GM12878 (cell line): ENCODE measurements around the gene NEK11. TPM values are rescaled to one million over a fixed set of nuclear protein-coding genes. Genes with fewer than 3 reads are reported as not detected.

Source experiments
- ATAC-seq: fragments of 200-7000 bp; cut with Tn5 transposase; 3 replicates; pipeline ENCODE4 v1.9.1; 2020; ENCODE audit warnings: mild to moderate bottlenecking, moderate library complexity
- BruUV-seq: library from RNA; stranded (reverse); fragments of 400-500 nt; replicated peaks from 2 replicates; lab custom pipeline; 2021; lab: Mats Ljungman, UMichigan
- CTCF ChIA-PET: fragments of 300-600 bp; sonication (Branson Sonifier 250); formaldehyde crosslinking; extraction: SDS; loops from one replicate; lab custom pipeline; 2021; ENCODE audit warnings: inconsistent platforms; lab: Yijun Ruan, JAX
- POLR2A ChIA-PET: fragments of 350-600 bp; formaldehyde crosslinking; extraction: SDS; loops from one replicate; lab custom pipeline; 2021; ENCODE audit warnings: inconsistent platforms; lab: Charles Lee
- RAD21 ChIA-PET: fragments of 300-600 bp; sonication (Branson Sonifier 250); formaldehyde crosslinking; loops from one replicate; lab custom pipeline; 2023; ENCODE audit warnings: antibody characterized with exemption; ENCODE audit not compliant: unreplicated experiment; lab: Charles Lee
- SMC1A ChIA-PET: fragments of 300-600 bp; sonication (Branson Sonifier 250); formaldehyde crosslinking; loops from one replicate; lab custom pipeline; 2023; ENCODE audit not compliant: unreplicated experiment, uncharacterized antibody; lab: Charles Lee
- DNase-seq: peaks from one replicate; pipeline ENCODE4 v3.0.0-alpha.2; 2011; ENCODE audit warnings: low read depth, low spot score
- FAIRE-seq: peaks from 3 replicates; lab custom pipeline; 2011; peaks lifted over from hg19 to GRCh38; lab: Jason Lieb, UNC
- H2AFZ ChIP-seq: 2 replicates; pipeline ENCODE4 v1.6.0; 2011; ENCODE audit warnings: low read depth, low read length, control low read depth; ENCODE audit not compliant: control insufficient read depth
- H3K27ac ChIP-seq: 2 replicates; pipeline ENCODE4 v1.5.1; 2011; ENCODE audit warnings: control low read depth; ENCODE audit not compliant: control insufficient read depth, insufficient read depth
- H3K27me3 ChIP-seq, 2 experiments: replicated peaks in 1 of 2; 2 replicates each; pipeline versions ENCODE4 v1.6.0 to v1.6.1; 2011; ENCODE audit warnings: low read length in 1 of 2; ENCODE audit not compliant: control insufficient read depth in 2 of 2, insufficient read depth in 2 of 2
- H3K36me3 ChIP-seq, 2 experiments: 2 replicates each; pipeline ENCODE4 v1.5.1; 2011; ENCODE audit warnings: low read length in 1 of 2; ENCODE audit not compliant: control insufficient read depth in 2 of 2, insufficient read depth in 2 of 2
- H3K4me1 ChIP-seq: 2 replicates; pipeline ENCODE4 v1.6.1; 2011; ENCODE audit warnings: mild to moderate bottlenecking, low read length, moderate library complexity, mixed read lengths; ENCODE audit not compliant: control insufficient read depth, insufficient read depth
- H3K4me2 ChIP-seq: 2 replicates; pipeline ENCODE4 v1.6.0; 2011; ENCODE audit warnings: control low read depth; ENCODE audit not compliant: control insufficient read depth, insufficient read depth
- H3K4me3 ChIP-seq: fragments of 200-600 bp; sonication (generic); 2 replicates; pipeline ENCODE4 v1.5.1; 2016
- H3K79me2 ChIP-seq: 2 replicates; pipeline ENCODE4 v1.6.0; 2011; ENCODE audit warnings: low read length; ENCODE audit not compliant: control insufficient read depth, insufficient read depth
- H3K9ac ChIP-seq: 2 replicates; pipeline ENCODE4 v1.8.0; 2011; ENCODE audit warnings: low read length, control low read depth, mixed read lengths; ENCODE audit not compliant: control insufficient read depth, insufficient read depth
- H3K9me3 ChIP-seq: replicated peaks from 3 replicates; pipeline ENCODE4 v1.5.1; 2011; ENCODE audit warnings: mild to moderate bottlenecking, low read length; ENCODE audit not compliant: control insufficient read depth, insufficient read depth
- H4K20me1 ChIP-seq: 2 replicates; pipeline ENCODE4 v1.6.0; 2011; ENCODE audit not compliant: control insufficient read depth, insufficient read depth
- BACH1 ChIP-seq: fragments of 450-650 bp; IDR thresholded peaks from 2 replicates; pipeline ENCODE4 v1.6.1; 2017; ENCODE audit warnings: mild to moderate bottlenecking, borderline replicate concordance
- BMI1 ChIP-seq: fragments of 450-650 bp; IDR thresholded peaks from 2 replicates; pipeline ENCODE4 v1.6.1; 2016; ENCODE audit warnings: mild to moderate bottlenecking, moderate library complexity, borderline replicate concordance
- CEBPB ChIP-seq, 2 experiments: fragments of 150-350 bp in 1 of 2; IDR thresholded peaks; 2 replicates each; pipeline ENCODE4 v1.6.1; 2012 to 2014; ENCODE audit warnings: low read depth in 2 of 2, low read length in 2 of 2, borderline replicate concordance in 1 of 2, inconsistent platforms in 1 of 2
- CHD1 ChIP-seq: IDR thresholded peaks from 2 replicates; pipeline ENCODE4 v1.6.1; 2012; ENCODE audit warnings: low read depth, low read length, improper control_type of control experiment
- CTCF ChIP-seq, 3 experiments: IDR thresholded peaks in 2 of 3; conservative IDR thresholded peaks in 1 of 3; 2 replicates each; pipeline ENCODE4 v1.5.1; 2011; ENCODE audit warnings: low read depth in 3 of 3, low read length in 3 of 3, mild to moderate bottlenecking in 3 of 3, control low read depth in 2 of 3, moderate library complexity in 2 of 3, inconsistent platforms in 1 of 3, mixed read lengths in 1 of 3; ENCODE audit not compliant: control insufficient read depth in 2 of 3, insufficient read depth in 1 of 3; ENCODE audit errors: extremely low read depth in 1 of 3
- LARP7 ChIP-seq: fragments of 450-650 bp; IDR thresholded peaks from 2 replicates; pipeline ENCODE4 v1.6.1; 2017; ENCODE audit warnings: mild to moderate bottlenecking
- MEF2A ChIP-seq: IDR thresholded peaks from 2 replicates; pipeline ENCODE4 v1.6.1; 2011; ENCODE audit warnings: low read depth, mild to moderate bottlenecking, low read length, moderate library complexity; ENCODE audit not compliant: insufficient read depth
- NFYB ChIP-seq: IDR thresholded peaks from 2 replicates; pipeline ENCODE4 v1.6.1; 2011; ENCODE audit warnings: low read depth, mild to moderate bottlenecking, low read length, improper control_type of control experiment, moderate library complexity; ENCODE audit not compliant: insufficient read depth
- POU2F2 ChIP-seq: IDR thresholded peaks from 3 replicates; pipeline ENCODE4 v1.6.1; 2011; ENCODE audit warnings: low read depth, mild to moderate bottlenecking, low read length, borderline replicate concordance
- RELA ChIP-seq: fragments of 450-650 bp; IDR thresholded peaks from 2 replicates; pipeline ENCODE4 v1.8.0; 2014; ENCODE audit warnings: borderline replicate concordance; ENCODE audit not compliant: partially characterized antibody
- ZSCAN29 ChIP-seq: fragments of 450-650 bp; IDR thresholded peaks from 2 replicates; pipeline ENCODE4 v1.6.1; 2017; ENCODE audit warnings: mild to moderate bottlenecking, moderate library complexity
- WGBS: methylation state at CpG from one replicate; pipeline ENCODE4 v1.1.6; 2016; ENCODE audit warnings: low lambda C conversion rate; ENCODE audit not compliant: insufficient replicate concordance, insufficient coverage; ENCODE audit errors: missing lambda C conversion rate; 5-methylcytosine and 5-hydroxymethylcytosine counted together
- in situ Hi-C: fragments of 300-500 bp; cut with MboI; formaldehyde crosslinking; loops from 9 replicates; pipeline ENCODE4 v1.14.3; 2018; ENCODE audit warnings: mixed read lengths
- intact Hi-C: fragments of 100-400 bp; cut with micrococcal nuclease; formaldehyde crosslinking; loops from one replicate; pipeline ENCODE4 v1.14.2; 2022; ENCODE audit not compliant: unreplicated experiment
- polyA plus RNA-seq, 11 experiments: library from polyadenylated mRNA; depleted of rRNA in 4 of 11; unstranded in 6 of 11; stranded (reverse) in 5 of 11; fragments of >200 nt; fragmentation: Nextera tagmentation in 4 of 11; fragmentation: Illumina TruSeq in 1 of 11; extraction: Ambion mirVana in 4 of 11; extraction: Trizol in 1 of 11; gene quantifications; 1 replicate in 1 of 11; 2 replicates in 10 of 11; pipeline versions ENCODE4 v1.2.1 to v1.2.3, GENCODE V29; 2011 to 2016; ENCODE audit warnings: inconsistent platforms in 2 of 11, missing spikeins in 2 of 11, low read depth in 1 of 11
- total RNA-seq, 4 experiments: library from RNA; depleted of rRNA in 3 of 4; stranded (reverse); fragments of >200 nt in 3 of 4; fragmentation: Illumina TruSeq in 1 of 4; extraction: Trizol in 1 of 4; gene quantifications; 2 replicates each; pipeline versions ENCODE4 v1.2.1 to v1.2.3, GENCODE V29; 2013 to 2021
- TF ChIP-seq, protein P1 (sequence below): IDR thresholded peaks from 2 replicates; pipeline ENCODE4 v1.6.1; 2012; ENCODE audit warnings: mild to moderate bottlenecking, low read depth, low read length

The NEK11 gene
- total and polyA plus RNA-seq, 10 of the 15 experiments (the other 5 are each of a cell fraction or from before 2014, with no cell fraction given) = 0.05 to 0.94 (median 0.36) TPM; not detected in 1

GRCh38 chr3:131283862-131284261 lies 257.2 kb downstream of the NEK11 start:
- no peak for ATAC-seq
- Histone ChIP-seq H3K4me3 (no peak overlapping the region), H3K4me2 (no peak overlapping the region), H3K9me3 (no peaks in the 10 kb centered on the region), H3K9ac (no peak overlapping the region), H3K27me3 (no peaks in the 10 kb centered on the region; a peak in 1 of 4 replicates), H3K79me2 (no peaks in the 10 kb centered on the region), H3K36me3 (no peaks in the 10 kb centered on the region), H4K20me1 (no peaks in the 10 kb centered on the region), H2AFZ (no peak overlapping the region), H3K27ac (no peak overlapping the region), H3K4me1 (no peaks in the 10 kb centered on the region)
- BruUV-seq = no TSS peak
- DNase-seq = no peak
- ChIA-PET CTCF (no interaction called here), SMC1A (no interaction called here), POLR2A (no interaction called here), RAD21 (no interaction called here)
- in situ Hi-C loops (no loop called here), intact Hi-C loops (no loop called here)
- WGBS = 8% methylated on average over 3 of the region's 3 CpGs
- no peak for FAIRE-seq
- TF ChIP-seq NFYB = no peak
- no peak for TF ChIP-seq ZSCAN29
- no peak for TF ChIP-seq BACH1
- no peak for TF ChIP-seq CTCF (IDR thresholded peaks at IDR 0.05 in 2 of 3, conservative IDR thresholded peaks at IDR 0.05 in 1 of 3; ENCODE audit: control insufficient read depth in 2 of 3, extremely low read depth in 1 of 3, insufficient read depth in 1 of 3, low read depth in 3 of 3, low read length in 3 of 3)
- TF ChIP-seq BMI1 = no peak

- in situ Hi-C loops = no loop called here
- WGBS = 0% methylated on average over 1 of the region's 1 CpG
- ChIA-PET CTCF (no interaction called here), RAD21 (no interaction called here), POLR2A (no interaction called here), SMC1A (no interaction called here)
- Histone ChIP-seq H3K9ac (no peak overlapping the region), H3K4me3 (no peak overlapping the region), H3K27me3 (no peaks in the 10 kb centered on the region; a peak in 1 of 4 replicates), H3K79me2 (no peaks in the 10 kb centered on the region), H3K27ac (no peak overlapping the region), H3K9me3 (no peaks in the 10 kb centered on the region), H2AFZ (no peak overlapping the region)
- no peak for ATAC-seq
- intact Hi-C loops = no loop called here
- no TSS peak for BruUV-seq
- TF ChIP-seq MEF2A (no peak), ZSCAN29 (no peak), POU2F2 (no peak), CHD1 (no peak), RELA (no peak), CEBPB (IDR thresholded peaks at IDR 0.05; ENCODE audit: borderline replicate concordance in 1 of 2, low read depth in 2 of 2, low read length in 2 of 2) (no peak), LARP7 (no peak)
- TF ChIP-seq, protein P1, sequence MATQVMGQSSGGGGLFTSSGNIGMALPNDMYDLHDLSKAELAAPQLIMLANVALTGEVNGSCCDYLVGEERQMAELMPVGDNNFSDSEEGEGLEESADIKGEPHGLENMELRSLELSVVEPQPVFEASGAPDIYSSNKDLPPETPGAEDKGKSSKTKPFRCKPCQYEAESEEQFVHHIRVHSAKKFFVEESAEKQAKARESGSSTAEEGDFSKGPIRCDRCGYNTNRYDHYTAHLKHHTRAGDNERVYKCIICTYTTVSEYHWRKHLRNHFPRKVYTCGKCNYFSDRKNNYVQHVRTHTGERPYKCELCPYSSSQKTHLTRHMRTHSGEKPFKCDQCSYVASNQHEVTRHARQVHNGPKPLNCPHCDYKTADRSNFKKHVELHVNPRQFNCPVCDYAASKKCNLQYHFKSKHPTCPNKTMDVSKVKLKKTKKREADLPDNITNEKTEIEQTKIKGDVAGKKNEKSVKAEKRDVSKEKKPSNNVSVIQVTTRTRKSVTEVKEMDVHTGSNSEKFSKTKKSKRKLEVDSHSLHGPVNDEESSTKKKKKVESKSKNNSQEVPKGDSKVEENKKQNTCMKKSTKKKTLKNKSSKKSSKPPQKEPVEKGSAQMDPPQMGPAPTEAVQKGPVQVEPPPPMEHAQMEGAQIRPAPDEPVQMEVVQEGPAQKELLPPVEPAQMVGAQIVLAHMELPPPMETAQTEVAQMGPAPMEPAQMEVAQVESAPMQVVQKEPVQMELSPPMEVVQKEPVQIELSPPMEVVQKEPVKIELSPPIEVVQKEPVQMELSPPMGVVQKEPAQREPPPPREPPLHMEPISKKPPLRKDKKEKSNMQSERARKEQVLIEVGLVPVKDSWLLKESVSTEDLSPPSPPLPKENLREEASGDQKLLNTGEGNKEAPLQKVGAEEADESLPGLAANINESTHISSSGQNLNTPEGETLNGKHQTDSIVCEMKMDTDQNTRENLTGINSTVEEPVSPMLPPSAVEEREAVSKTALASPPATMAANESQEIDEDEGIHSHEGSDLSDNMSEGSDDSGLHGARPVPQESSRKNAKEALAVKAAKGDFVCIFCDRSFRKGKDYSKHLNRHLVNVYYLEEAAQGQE = no peak
- TF ChIP-seq, all 136 proteins: peak for 0
- H3K4me2 ChIP-seq = no peak overlapping the region
- no peaks in the 10 kb centered on the region for H3K36me3 ChIP-seq
- no peaks in the 10 kb centered on the region for H4K20me1 ChIP-seq
- no peaks in the 10 kb centered on the region for H3K4me1 ChIP-seq
- no peak for DNase-seq
- FAIRE-seq = no peak
Observed at GRCh38 chr3:131284302-131284701, 257.6 kb downstream of the NEK11 start.
